VCaP (cell line): ENCODE results near the gene TSC22D1.

ENCODE experiments used
- H3K27ac ChIP-seq: fragments of 450-650 bp; 2 replicates; pipeline ENCODE4 v1.5.1; 2017
- CTCF ChIP-seq: fragments of 450-650 bp; conservative IDR thresholded peaks from 2 replicates; pipeline ENCODE4 v1.5.1; 2017; ENCODE audit warnings: mild to moderate bottlenecking, moderate library complexity

TSC22D1 gene

GRCh38 chr13:44575741-44576350 is at the start of gene TSC22D1:
TSS of gene TSC22D1 (minus strand) at chr13:44576330. CDS start at chr13:44576074, 256 bp downstream.
- no peak for TF ChIP-seq CTCF
- peak within 1 kb of the TSS; percentile 99 for H3K27ac ChIP-seq

- no peak for TF ChIP-seq CTCF
- H3K27ac ChIP-seq = no peak overlapping the region
Observed at GRCh38 chr13:44622708-44623107, 46.6 kb upstream of the TSC22D1 start.

- no peak for TF ChIP-seq CTCF
- no peak overlapping the region for H3K27ac ChIP-seq
Observed at GRCh38 chr13:44622261-44622660, 46.1 kb upstream of the TSC22D1 start.

GRCh38 chr13:44620057-44620456 is 43.9 kb upstream of the TSC22D1 start:
- no peak for TF ChIP-seq CTCF
- no peak overlapping the region for H3K27ac ChIP-seq

- no peak overlapping the region for H3K27ac ChIP-seq
- no peak for TF ChIP-seq CTCF
Observed at GRCh38 chr13:44619651-44620050, 43.5 kb upstream of the TSC22D1 start.

GRCh38 chr13:44618326-44618725 is 42.2 kb upstream of the TSC22D1 start:
- TF ChIP-seq CTCF = no peak
- no peak overlapping the region for H3K27ac ChIP-seq

- TF ChIP-seq CTCF = no peak
- no peak overlapping the region for H3K27ac ChIP-seq
Observed at GRCh38 chr13:44617648-44618047, 41.5 kb upstream of the TSC22D1 start.

GRCh38 chr13:44609137-44609536 is 33.0 kb upstream of the TSC22D1 start:
- TF ChIP-seq CTCF = no peak
- no peak overlapping the region for H3K27ac ChIP-seq
